CD4-positive, alpha-beta T cell treated with Interleukin-4 for 1 hour (primary cell): ENCODE data around the gene MAPKAPK2.
"Not testable (repeated sequence)": the region's sequence is repeated elsewhere in the genome, so short reads cannot be mapped to it uniquely, and the experiment has no call there.

Source experiments
- DNase-seq, 2 donors: peaks; one replicate each; pipeline ENCODE4 v3.0.0-alpha.2; 2020 to 2022

The MAPKAPK2 gene

GRCh38 chr1:206748348-206749030 is 63.8 kb downstream of the MAPKAPK2 start:
- DNase-seq, result no peak

- no peak for DNase-seq
Measured at GRCh38 chr1:206751891-206752290, 67.2 kb downstream of the MAPKAPK2 start.

- no peak for DNase-seq
Measured at GRCh38 chr1:206752481-206752880, 67.8 kb downstream of the MAPKAPK2 start.

- no peak for DNase-seq
Measured at GRCh38 chr1:206753141-206753540, 68.4 kb downstream of the MAPKAPK2 start.

- DNase-seq, result no peak
Measured at GRCh38 chr1:206754011-206754410, 69.3 kb downstream of the MAPKAPK2 start.

- peak in 1 of 2 donors; percentile 67 for DNase-seq
Measured at GRCh38 chr1:206757524-206758266, 73.0 kb downstream of the MAPKAPK2 start.

GRCh38 chr1:206760590-206760989 is 75.9 kb downstream of the MAPKAPK2 start:
- no peak for DNase-seq

GRCh38 chr1:206761159-206761768 is 76.6 kb downstream of the MAPKAPK2 start:
- DNase-seq, result no peak

GRCh38 chr1:206762741-206763364 is 78.1 kb downstream of the MAPKAPK2 start:
- DNase-seq, result not testable (repeated sequence)

GRCh38 chr1:206765771-206766170 is 81.1 kb downstream of the MAPKAPK2 start:
- not testable (repeated sequence) for DNase-seq

GRCh38 chr1:206766251-206766856 is 81.6 kb downstream of the MAPKAPK2 start:
- DNase-seq, result peak; percentile 74

GRCh38 chr1:206768472-206769303 is 84.0 kb downstream of the MAPKAPK2 start:
- DNase-seq, result no peak

GRCh38 chr1:206769304-206769731 is 84.6 kb downstream of the MAPKAPK2 start:
- peak; percentile 35 to 57 for DNase-seq

GRCh38 chr1:206770531-206771337 is 86.0 kb downstream of the MAPKAPK2 start, which contains the start of gene IL19:
TSS of gene IL19 (plus strand) at chr1:206770773. CDS start at chr1:206836663, 65,890 bp downstream.
- DNase-seq, result peak in 1 of 2 donors; percentile 54

- DNase-seq, result no peak
Measured at GRCh38 chr1:206771338-206771692, 86.6 kb downstream of the MAPKAPK2 start.

GRCh38 chr1:206772243-206772937 is 87.7 kb downstream of the MAPKAPK2 start, which contains the start of gene IL10:
TSS of gene IL10 (minus strand) at chr1:206772494. CDS start at chr1:206772435, 59 bp downstream.
- no peak for DNase-seq

GRCh38 chr1:206774093-206774492 is 89.4 kb downstream of the MAPKAPK2 start:
- no peak for DNase-seq

GRCh38 chr1:206776229-206776628 is 91.5 kb downstream of the MAPKAPK2 start:
- DNase-seq, result no peak

- no peak for DNase-seq
Measured at GRCh38 chr1:206778031-206778430, 93.3 kb downstream of the MAPKAPK2 start.

- not testable (repeated sequence) for DNase-seq
Measured at GRCh38 chr1:206778911-206779310, 94.2 kb downstream of the MAPKAPK2 start.
